Measurements from ENCODE around the gene PRDX1.
"Not testable (repeated sequence)": the region's sequence is repeated elsewhere in the genome, so short reads cannot be mapped to it uniquely, and the experiment has no call there.

The PRDX1 gene

GRCh38 chr1:45535988-45536766 is 14.5 kb upstream of the PRDX1 start:
- DNase-seq: no peak

- DNase-seq: no peak
Measured at GRCh38 chr1:45531873-45532272, 10.2 kb upstream of the PRDX1 start.

- peak; percentile 54 for DNase-seq
Measured at GRCh38 chr1:45530632-45531135, 9.0 kb upstream of the PRDX1 start.

- DNase-seq: no peak
Measured at GRCh38 chr1:45526135-45526644, 4.5 kb upstream of the PRDX1 start.

GRCh38 chr1:45523975-45524374 is 2.3 kb upstream of the PRDX1 start:
- DNase-seq: not testable (repeated sequence)

GRCh38 chr1:45523516-45523915 is 1.8 kb upstream of the PRDX1 start:
- not testable (repeated sequence) for DNase-seq

GRCh38 chr1:45522324-45523104 is 830 bp upstream of the PRDX1 start:
- DNase-seq: no peak

- not testable (repeated sequence) for DNase-seq
Measured at GRCh38 chr1:45519774-45520173, 1.9 kb downstream of the PRDX1 start.

- DNase-seq: peak; percentile 55
Measured at GRCh38 chr1:45518910-45519309, 2.8 kb downstream of the PRDX1 start.

GRCh38 chr1:45518366-45518765 is 3.3 kb downstream of the PRDX1 start:
- DNase-seq: not testable (repeated sequence)

GRCh38 chr1:45516465-45516864 is 5.2 kb downstream of the PRDX1 start:
- DNase-seq: no peak

- no peak for DNase-seq
Measured at GRCh38 chr1:45516036-45516435, 5.6 kb downstream of the PRDX1 start.

- DNase-seq: not testable (repeated sequence)
Measured at GRCh38 chr1:45513532-45514260, 8.0 kb downstream of the PRDX1 start.

GRCh38 chr1:45512641-45513054 is 9.0 kb downstream of the PRDX1 start:
- DNase-seq: no peak

GRCh38 chr1:45510972-45511527 is 10.6 kb downstream of the PRDX1 start:
- no peak for DNase-seq

GRCh38 chr1:45510036-45510971 is 11.4 kb downstream of the PRDX1 start:
- no peak for DNase-seq

GRCh38 chr1:45508295-45509151 is 13.2 kb downstream of the PRDX1 start:
- DNase-seq: no peak

GRCh38 chr1:45507893-45508292 is 13.8 kb downstream of the PRDX1 start:
- no peak for DNase-seq

- DNase-seq: no peak
Measured at GRCh38 chr1:45507195-45507594, 14.5 kb downstream of the PRDX1 start.

All from NCI-H2171 (cell line).